ENCODE results near the gene HPN. TPM values are rescaled to one million over a fixed set of nuclear protein-coding genes. Genes with fewer than 3 reads are reported as not detected.
A peak's percentile ranks its signal among the peaks of the same experiment; 100 is the strongest.

The HPN gene
- total RNA-seq, 2 experiments from 2014 or later, result 0.21 TPM; not detected in 1

DNA sequence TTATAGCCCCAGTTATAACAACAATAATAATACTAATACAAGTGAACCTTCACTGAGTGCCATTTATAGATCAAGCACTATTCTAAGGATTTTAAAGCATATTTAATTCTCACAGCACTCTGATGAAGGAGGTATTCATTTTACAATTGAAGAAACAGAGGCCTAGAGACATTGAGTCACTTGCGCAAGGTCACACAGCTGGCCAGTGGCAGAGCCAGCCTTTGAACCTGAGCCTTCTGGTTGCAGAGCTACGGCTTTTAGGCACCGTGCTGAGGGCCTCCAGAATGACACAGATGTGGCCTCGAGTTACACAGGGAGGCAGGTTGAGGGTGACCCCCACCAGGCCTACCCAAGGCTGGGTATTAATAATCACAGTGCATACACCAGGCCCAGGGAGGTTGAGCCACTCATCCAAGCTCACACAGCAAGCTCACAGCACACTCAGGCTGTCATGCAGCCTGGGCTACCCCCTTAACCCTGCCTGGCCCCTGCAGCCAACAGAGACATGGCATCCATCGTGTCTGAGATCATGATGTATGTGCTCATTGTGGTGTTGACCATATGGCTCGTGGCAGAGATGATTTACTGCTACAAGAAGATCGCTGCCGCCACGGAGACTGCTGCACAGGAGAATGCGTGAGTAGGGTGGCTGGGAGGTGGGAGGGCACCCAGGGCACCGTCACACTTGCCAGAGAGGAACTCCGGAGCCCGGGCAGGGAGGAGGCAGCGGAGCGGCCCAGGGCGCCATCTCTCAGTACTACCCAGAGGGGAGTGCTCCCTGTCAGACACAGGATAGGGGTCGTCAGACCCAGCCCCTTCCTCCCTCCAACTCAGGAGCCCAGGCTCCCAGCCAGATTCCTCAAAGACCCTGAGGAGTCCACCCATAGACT is 2.7 kb upstream of the HPN start:
- ChIA-PET POLR2A (no interaction called here), CTCF (interaction anchor here (0.8 to 1.2 kb wide), 2 partner anchors 13 to 16 kb away, joined by 3 read pairs; no protein-coding TSS in a partner anchor)
- Mint-ChIP-seq H3K4me1 (ENCODE audit: low read depth) (peaks cover 12% of the 10 kb centered on the region), H3K27ac (no peak overlapping the region), H3K9me3 (no peaks in the 10 kb centered on the region), H3K27me3 (peaks cover 5% of the 10 kb centered on the region), H3K36me3 (no peaks in the 10 kb centered on the region), H3K4me3 (no peak overlapping the region)
- no peak for DNase-seq
- intact Hi-C loops (cut with micrococcal nuclease), result no loop called here

DNA sequence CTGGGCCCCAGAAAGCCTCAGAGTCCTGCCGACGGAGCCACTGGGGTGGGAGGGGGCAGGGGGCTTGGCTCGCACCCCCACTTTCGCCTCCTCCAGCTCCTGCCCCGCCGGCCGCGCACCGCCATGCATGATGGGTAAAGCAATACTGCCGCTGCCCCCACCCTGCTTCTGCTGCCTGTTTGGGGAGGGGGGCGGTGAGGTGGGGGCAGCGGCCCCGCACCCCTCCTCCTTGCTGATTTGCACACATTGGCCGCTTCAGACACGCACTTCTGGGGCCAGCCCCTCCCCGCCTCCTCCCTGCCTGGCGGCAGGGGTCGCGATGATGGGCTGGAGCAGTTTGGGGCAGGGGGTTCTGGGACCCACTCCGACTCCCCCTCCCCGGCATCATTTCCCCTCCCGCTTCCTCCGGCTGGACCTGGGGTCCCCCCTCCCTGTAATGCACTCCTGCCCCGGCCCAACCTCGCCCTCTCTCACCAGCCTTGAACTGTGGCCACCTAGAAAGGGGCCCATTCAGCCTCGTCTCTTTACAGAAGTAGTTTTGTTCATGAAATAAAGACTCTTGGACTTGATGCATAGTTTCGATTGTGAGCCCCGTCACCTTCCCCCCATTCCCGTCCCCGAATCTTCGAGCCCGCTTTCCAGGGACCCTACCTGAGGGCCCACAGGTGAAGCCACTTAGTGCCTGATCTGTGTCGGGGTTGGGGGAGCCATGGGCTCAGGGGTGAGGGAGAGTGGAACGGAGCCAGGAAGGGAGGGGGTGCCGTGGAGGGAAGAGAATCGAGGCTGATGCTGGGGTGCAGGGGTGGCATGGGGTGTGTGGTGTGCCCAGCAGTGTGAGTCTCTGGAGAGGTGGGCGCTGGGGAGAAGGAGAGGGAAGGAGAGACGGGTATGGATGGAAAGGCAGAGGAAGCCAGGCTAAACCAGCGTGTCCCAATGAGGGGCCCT is 1.4 kb upstream of the HPN start:
- Mint-ChIP-seq H3K27ac (no peak overlapping the region), H3K36me3 (no peaks in the 10 kb centered on the region), H3K4me3 (peak overlapping the region; percentile 52), H3K9me3 (no peaks in the 10 kb centered on the region), H3K27me3 (peaks cover 10% of the 10 kb centered on the region), H3K4me1 (ENCODE audit: low read depth) (peaks cover 17% of the 10 kb centered on the region)
- intact Hi-C loops (cut with micrococcal nuclease), result loop anchor here (5.0 kb wide), 1 partner anchor 102 kb away; the partner anchor contains the start of gene FXYD7
- POLR2A ChIA-PET, result no interaction called here
- DNase-seq, result no peak
- CTCF ChIA-PET, result no interaction called here

DNA sequence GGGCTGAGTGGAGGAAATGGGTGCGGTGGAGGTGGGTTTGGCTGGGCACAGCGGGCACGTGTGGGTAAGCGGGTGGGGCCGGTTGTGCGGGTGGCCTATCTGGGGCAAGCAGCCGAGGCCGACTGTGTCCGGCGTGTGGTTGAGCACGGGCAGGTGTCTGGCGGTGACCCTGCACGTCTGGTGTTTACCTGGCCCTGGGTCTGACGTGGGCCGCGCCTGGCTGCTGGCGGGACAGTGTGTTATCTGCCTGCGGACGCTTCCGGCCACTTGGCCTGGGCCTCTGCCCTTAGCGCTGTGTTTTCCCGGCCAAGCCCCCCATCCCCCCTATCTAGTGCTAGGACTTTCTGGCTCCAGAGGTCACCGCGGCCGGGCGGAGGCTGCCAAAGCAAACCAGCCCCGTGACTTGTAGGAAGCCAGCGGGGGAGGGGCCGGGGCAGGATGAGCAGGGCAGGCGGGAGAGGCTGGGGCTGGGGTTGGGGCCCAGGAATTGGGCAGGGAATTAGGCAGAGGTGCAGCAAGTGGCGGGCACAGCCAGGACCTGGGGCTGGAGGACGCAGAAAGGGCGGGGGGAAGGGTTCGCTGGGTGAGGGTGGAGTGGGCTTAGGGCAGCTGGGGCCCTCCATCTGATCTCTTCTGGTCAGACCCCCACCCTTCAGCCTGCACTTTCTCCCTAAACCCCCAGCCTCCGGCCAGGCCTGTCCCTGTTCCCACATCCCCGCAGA is 534 bp upstream of the HPN start:
- intact Hi-C loops (cut with micrococcal nuclease), result loop anchor here (5.0 kb wide), 1 partner anchor 101 kb away; the partner anchor contains the start of gene FXYD7

DNA sequence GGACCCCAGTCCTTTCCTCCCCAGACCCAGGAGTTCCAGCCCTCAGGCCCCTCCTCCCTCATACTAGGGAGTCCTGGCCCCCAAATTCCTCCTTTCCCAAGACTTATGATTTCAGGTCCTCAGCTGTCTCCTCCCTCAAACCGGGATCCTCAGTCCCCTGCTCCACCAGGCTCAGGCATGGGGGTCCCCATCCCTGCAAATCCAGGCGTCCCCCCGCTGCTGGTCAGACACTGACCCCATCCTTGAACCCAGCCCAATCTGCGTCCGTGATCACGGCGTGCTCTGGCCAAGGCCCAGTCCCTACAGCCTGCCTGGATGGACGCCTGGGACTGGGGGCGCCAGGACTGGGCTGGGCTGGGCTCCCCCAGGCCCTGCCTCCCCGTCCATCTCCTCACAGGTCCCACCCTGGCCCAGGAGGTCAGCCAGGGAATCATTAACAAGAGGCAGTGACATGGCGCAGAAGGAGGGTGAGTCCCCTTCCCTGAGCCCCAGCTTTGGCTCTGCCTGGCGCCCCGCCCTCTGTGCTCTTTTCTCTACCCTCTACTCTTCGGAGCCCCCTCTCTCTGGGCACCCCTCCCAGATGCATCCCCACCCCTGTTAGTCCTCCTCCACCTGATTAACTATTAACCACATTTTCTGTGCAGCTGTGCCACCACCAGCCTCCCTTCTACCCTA is 672 bp downstream of the HPN start:
- Mint-ChIP-seq H3K4me3 (no peak overlapping the region), H3K4me1 (ENCODE audit: low read depth) (peaks cover 25% of the 10 kb centered on the region), H3K9me3 (no peaks in the 10 kb centered on the region), H3K27ac (no peak overlapping the region), H3K27me3 (peaks cover 10% of the 10 kb centered on the region), H3K36me3 (no peaks in the 10 kb centered on the region)
- ChIA-PET POLR2A (no interaction called here), CTCF (interaction anchor here (1.0 to 3.0 kb wide), 3 partner anchors 11 to 45 kb away, joined by 3 to 22 read pairs (median 22); no protein-coding TSS in a partner anchor)
- intact Hi-C loops (cut with micrococcal nuclease), result loop anchor here (5.0 kb wide), 1 partner anchor 100 kb away; the partner anchor contains the start of gene FXYD7
- no peak for DNase-seq

More for the DNA sequence above, 534 bp upstream of the HPN start:
- H3K36me3 Mint-ChIP-seq, result no peaks in the 10 kb centered on the region
- POLR2A ChIA-PET, result no interaction called here
- no peak overlapping the region for H3K27ac Mint-ChIP-seq
- no peaks in the 10 kb centered on the region for H3K9me3 Mint-ChIP-seq
- peaks cover 10% of the 10 kb centered on the region for H3K27me3 Mint-ChIP-seq
- H3K4me3 Mint-ChIP-seq, result peak overlapping the region; percentile 52
- peak; percentile 47 for DNase-seq
- CTCF ChIA-PET, result no interaction called here
- peaks cover 25% of the 10 kb centered on the region for H3K4me1 Mint-ChIP-seq (ENCODE audit: low read depth)

DNA sequence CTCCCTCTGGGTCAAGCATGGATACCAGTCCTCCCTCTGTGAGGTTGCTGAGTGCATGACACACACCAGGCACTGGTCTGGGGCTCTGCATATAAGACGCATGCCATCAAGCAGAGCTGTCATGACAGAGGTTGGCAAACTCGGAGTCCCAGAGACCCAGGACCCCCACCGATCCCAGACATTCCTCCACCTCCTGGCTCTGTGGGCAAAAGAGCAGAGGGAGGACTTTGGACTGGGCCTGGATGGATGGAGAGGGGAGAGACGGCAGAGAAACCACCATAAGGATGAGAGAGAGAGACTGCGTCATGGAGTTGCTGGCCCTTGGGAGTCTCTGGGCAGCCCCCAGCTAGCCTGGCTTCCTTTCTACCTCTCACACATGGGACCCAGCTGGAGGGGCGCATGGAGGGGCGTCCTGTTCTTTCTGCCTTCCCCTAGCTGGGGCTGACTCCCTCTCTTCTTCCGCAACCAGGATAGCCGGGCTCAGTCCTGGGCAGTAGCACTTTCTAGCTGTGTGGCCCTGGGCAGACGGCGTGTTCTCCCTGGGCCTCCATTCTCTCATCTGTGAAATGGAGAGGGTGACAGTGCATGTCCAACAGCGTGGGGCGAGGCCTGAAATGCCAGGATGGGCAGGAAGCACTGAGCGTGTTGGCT is 1.6 kb downstream of the HPN start:
- POLR2A ChIA-PET, result no interaction called here
- H3K4me3 Mint-ChIP-seq, result no peak overlapping the region
- no peaks in the 10 kb centered on the region for H3K36me3 Mint-ChIP-seq
- peaks cover 10% of the 10 kb centered on the region for H3K27me3 Mint-ChIP-seq
- peaks cover 25% of the 10 kb centered on the region for H3K4me1 Mint-ChIP-seq (ENCODE audit: low read depth)
- DNase-seq, result no peak
- no peak overlapping the region for H3K27ac Mint-ChIP-seq
- no peaks in the 10 kb centered on the region for H3K9me3 Mint-ChIP-seq
- CTCF ChIA-PET, result interaction anchor here (0.9 to 3.0 kb wide), 16 partner anchors 9 to 465 kb away, joined by 3 to 22 read pairs (median 10); partner anchors contain the start of gene ZNF30
- intact Hi-C loops (cut with micrococcal nuclease), result loop anchor here (5.0 kb wide), 1 partner anchor 99 kb away; the partner anchor contains the start of gene FXYD7

DNA sequence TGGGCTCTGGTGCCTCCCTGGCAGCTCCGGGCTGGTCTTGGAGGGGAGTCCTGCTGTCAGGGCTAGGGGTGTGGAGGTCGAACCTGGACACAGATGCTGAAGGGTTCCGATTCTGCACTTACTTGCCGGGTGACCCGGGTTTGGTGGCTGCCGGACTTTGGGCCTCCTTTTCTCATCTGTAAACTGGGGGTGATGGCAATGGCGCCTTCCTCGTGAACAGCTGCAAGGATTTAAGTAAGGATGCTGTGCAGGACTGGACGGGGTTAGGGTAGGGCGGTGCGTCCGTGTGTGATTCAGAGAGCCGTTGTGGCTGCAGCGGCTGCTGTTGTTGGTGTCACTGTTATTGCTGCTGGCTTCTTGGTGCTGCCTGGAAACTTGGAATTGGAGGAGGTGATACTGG is 2.4 kb downstream of the HPN start:
- H3K4me1 Mint-ChIP-seq (ENCODE audit: low read depth), result peaks cover 25% of the 10 kb centered on the region
- ChIA-PET CTCF (interaction anchor here (0.8 to 3.0 kb wide), 40 partner anchors 10 to 464 kb away, joined by 3 to 22 read pairs (median 5); partner anchors contain the start of genes FXYD5 and ZNF30), POLR2A (no interaction called here)
- H3K4me3 Mint-ChIP-seq, result no peak overlapping the region
- intact Hi-C loops (cut with micrococcal nuclease), result loop anchor here (1.0 to 5.0 kb wide), 3 partner anchors 46 to 98 kb away; partner anchors contain the start of gene FXYD7
- H3K9me3 Mint-ChIP-seq, result no peaks in the 10 kb centered on the region
- H3K36me3 Mint-ChIP-seq, result no peaks in the 10 kb centered on the region
- H3K27me3 Mint-ChIP-seq, result peaks cover 10% of the 10 kb centered on the region
- no peak for DNase-seq
- H3K27ac Mint-ChIP-seq, result no peak overlapping the region

DNA sequence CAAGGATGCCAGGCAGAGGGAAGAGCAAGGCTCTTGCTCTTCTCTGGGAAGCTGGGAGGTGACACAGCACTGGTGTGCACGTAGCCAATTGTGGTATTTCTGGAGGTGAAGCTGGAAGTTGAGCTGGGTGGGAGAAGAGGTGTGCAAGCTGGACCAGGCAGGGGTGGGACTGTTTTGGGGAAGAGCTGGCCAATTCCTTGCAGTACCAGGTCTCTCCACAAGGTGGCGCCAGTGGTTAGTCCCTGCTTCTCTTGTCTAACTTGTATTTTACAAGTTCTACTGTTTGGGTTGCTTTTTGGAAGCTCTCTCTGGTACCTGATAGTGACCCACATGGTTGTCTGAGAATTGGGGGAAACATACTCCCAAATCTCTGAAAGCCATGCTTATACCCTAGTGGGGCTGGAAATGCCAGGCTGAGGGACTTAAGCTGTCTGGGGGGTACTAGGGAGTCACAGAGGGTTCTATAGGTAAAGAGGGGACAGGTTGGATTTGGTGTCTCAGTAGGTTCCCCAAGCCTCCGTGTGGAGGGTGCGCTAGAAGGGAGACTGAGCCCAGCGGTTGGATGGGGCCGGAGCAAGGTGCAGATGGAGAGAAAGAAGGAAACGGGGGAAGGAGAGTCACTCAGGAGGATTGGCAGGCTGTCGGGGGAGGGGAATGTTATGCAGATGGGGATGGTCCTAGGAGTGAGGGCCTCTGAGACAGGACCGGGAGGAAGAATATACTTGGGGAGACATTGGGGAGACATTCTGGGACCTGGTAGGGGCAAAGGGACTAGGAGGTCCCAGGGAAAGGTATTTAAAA is 3.0 kb downstream of the HPN start:
- H3K9me3 Mint-ChIP-seq, result no peaks in the 10 kb centered on the region
- ChIA-PET POLR2A (no interaction called here), CTCF (interaction anchor here (0.7 to 3.0 kb wide), 46 partner anchors 9 to 464 kb away, joined by 3 to 22 read pairs (median 5); partner anchors contain the start of genes FXYD5 and ZNF30)
- H3K27ac Mint-ChIP-seq, result peak overlapping the region; percentile 21
- H3K36me3 Mint-ChIP-seq, result no peaks in the 10 kb centered on the region
- DNase-seq, result peak; percentile 77
- no peak overlapping the region for H3K4me3 Mint-ChIP-seq
- H3K4me1 Mint-ChIP-seq (ENCODE audit: low read depth), result peaks cover 25% of the 10 kb centered on the region
- H3K27me3 Mint-ChIP-seq, result peaks cover 10% of the 10 kb centered on the region
- intact Hi-C loops (cut with micrococcal nuclease), result loop anchor here (1.0 to 5.0 kb wide), 3 partner anchors 46 to 98 kb away; partner anchors contain the start of gene FXYD7

DNA sequence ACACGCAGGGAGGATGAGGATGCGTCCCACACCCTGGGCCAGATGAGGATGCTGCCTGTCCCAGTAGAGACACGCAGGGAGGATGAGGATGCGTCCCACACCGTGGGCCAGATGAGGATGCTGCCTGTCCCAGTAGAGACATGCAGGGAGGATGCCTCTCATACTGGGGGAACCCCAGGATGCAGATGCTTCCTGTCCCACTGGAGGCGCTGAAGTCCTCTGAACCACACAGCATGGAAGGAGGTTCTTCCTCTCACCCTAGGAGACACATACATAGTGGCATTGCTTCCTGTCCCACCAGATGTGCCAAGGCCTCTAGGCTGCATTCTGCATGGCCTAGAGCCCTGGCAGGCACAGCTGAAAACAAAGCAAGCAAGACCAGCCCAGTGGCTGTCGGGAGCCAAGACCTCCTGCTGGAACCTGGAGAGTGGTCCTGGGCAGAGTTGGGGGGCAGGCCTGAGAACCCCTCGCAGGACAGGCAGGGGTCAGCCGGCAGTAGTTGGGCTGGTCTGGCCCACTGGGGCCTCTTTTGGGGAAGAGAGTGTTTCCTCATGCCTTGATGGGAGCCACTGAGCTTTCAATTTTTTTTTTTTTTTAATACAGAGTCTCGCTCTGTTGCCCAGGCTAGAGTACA is 4.3 kb downstream of the HPN start:
- Mint-ChIP-seq H3K4me1 (ENCODE audit: low read depth) (peaks cover 18% of the 10 kb centered on the region), H3K36me3 (no peaks in the 10 kb centered on the region), H3K27me3 (peaks cover 5% of the 10 kb centered on the region), H3K9me3 (no peaks in the 10 kb centered on the region), H3K4me3 (no peak overlapping the region), H3K27ac (no peak overlapping the region)
- peak; percentile 68 for DNase-seq
- ChIA-PET POLR2A (no interaction called here), CTCF (interaction anchor here (0.6 to 1.5 kb wide), 8 partner anchors 10 to 1168 kb away, joined by 3 to 5 read pairs (median 3); partner anchors contain the start of gene ZNF565)
- intact Hi-C loops (cut with micrococcal nuclease), result loop anchor here (2.0 kb wide), 1 partner anchor 73 kb away; no protein-coding TSS in a partner anchor

DNA sequence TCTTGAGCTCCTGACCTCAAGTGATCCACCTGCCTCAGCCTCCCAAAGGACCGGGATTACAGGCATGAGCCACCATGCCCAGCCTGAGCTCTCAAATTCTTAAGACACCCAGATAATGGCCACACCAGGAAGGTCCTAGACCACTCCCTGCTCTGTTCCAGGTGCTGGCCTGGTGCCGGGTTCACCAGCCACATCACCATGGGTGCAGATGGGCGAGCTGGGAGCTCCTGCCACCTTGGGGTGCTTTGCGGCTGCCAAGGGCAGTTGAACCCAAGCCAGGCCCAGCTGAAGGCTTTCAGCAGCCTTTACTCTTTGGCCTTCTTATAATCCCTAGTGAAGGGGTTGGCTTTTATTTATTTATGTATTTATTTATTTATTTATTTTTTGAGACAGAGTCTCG is 4.9 kb downstream of the HPN start:
- H3K36me3 Mint-ChIP-seq, result no peaks in the 10 kb centered on the region
- H3K9me3 Mint-ChIP-seq, result no peaks in the 10 kb centered on the region
- peaks cover 12% of the 10 kb centered on the region for H3K4me1 Mint-ChIP-seq (ENCODE audit: low read depth)
- H3K27ac Mint-ChIP-seq, result no peak overlapping the region
- DNase-seq, result no peak
- no peak overlapping the region for H3K4me3 Mint-ChIP-seq
- CTCF ChIA-PET, result interaction anchor here (0.6 to 1.5 kb wide), 6 partner anchors 9 to 1168 kb away, joined by 3 to 5 read pairs (median 4); partner anchors contain the start of gene ZNF565
- intact Hi-C loops (cut with micrococcal nuclease), result no loop called here
- POLR2A ChIA-PET, result no interaction called here
- H3K27me3 Mint-ChIP-seq, result peaks cover 5% of the 10 kb centered on the region
